Endothelial cell of umbilical vein (primary cell): ENCODE measurements around the gene CBLB. TPM values are rescaled to one million over a fixed set of nuclear protein-coding genes. Genes with fewer than 3 reads are reported as not detected.

Source experiments
- BruUV-seq: library from RNA; stranded (reverse); fragments of 400-500 nt; replicated peaks from 2 replicates; lab custom pipeline; 2021; lab: Mats Ljungman, UMichigan
- CTCF ChIA-PET: fragments of 300-600, 350-600 bp; sonication (Branson Sonifier 250); formaldehyde crosslinking; loops from one replicate; lab custom pipeline; 2021; ENCODE audit warnings: antibody characterized with exemption, inconsistent platforms; lab: Charles Lee
- POLR2A ChIA-PET: fragments of 300-600, 350-600 bp; sonication (Branson Sonifier 250); formaldehyde crosslinking; loops from one replicate; lab custom pipeline; 2021; ENCODE audit warnings: antibody characterized with exemption, inconsistent platforms; lab: Charles Lee
- DNase-seq: peaks from one replicate; pipeline ENCODE4 v3.0.0-alpha.2; 2011; ENCODE audit warnings: low read depth, low spot score
- FAIRE-seq: peaks from 2 replicates; lab custom pipeline; 2011; peaks lifted over from hg19 to GRCh38; lab: Jason Lieb, UNC
- H2AFZ ChIP-seq: 2 replicates; pipeline ENCODE4 v1.6.0; 2012; ENCODE audit warnings: low read depth, low read length, control low read depth, inconsistent platforms
- H3K27ac ChIP-seq: 2 replicates; pipeline ENCODE4 v1.5.1; 2011; ENCODE audit warnings: low read depth, mild to moderate bottlenecking, control low read depth, low read length, moderate library complexity; ENCODE audit not compliant: insufficient read depth
- H3K27me3 ChIP-seq, 2 experiments: 2 replicates each; pipeline versions ENCODE4 v1.6.0 to v1.6.1; 2011; ENCODE audit warnings: low read length in 2 of 2, mixed read lengths in 1 of 2; ENCODE audit not compliant: control insufficient read depth in 2 of 2, insufficient read depth in 2 of 2
- H3K36me3 ChIP-seq, 2 experiments: 2 replicates in 1 of 2; 3 replicates in 1 of 2; pipeline ENCODE4 v1.5.1; 2011; ENCODE audit warnings: low read length in 2 of 2, mild to moderate bottlenecking in 1 of 2, moderate library complexity in 1 of 2; ENCODE audit not compliant: control insufficient read depth in 2 of 2, insufficient read depth in 2 of 2; ENCODE audit errors: extremely low read depth in 1 of 2
- H3K4me1 ChIP-seq: 3 replicates; pipeline ENCODE4 v1.5.1; 2011; ENCODE audit warnings: mild to moderate bottlenecking, low read length; ENCODE audit not compliant: control insufficient read depth, insufficient read depth; ENCODE audit errors: extremely low read depth
- H3K4me2 ChIP-seq: 2 replicates; pipeline ENCODE4 v1.6.1; 2011; ENCODE audit warnings: low read length, control low read depth, mixed read lengths; ENCODE audit not compliant: insufficient read depth
- H3K4me3 ChIP-seq, 3 experiments: fragments of 200-600 bp in 1 of 3; sonication (generic), shearing (Covaris generic) in 1 of 3; replicated peaks in 1 of 3; 2 replicates each; pipeline ENCODE4 v1.5.1; 2011 to 2016; ENCODE audit warnings: control low read depth in 3 of 3, low read length in 3 of 3, mild to moderate bottlenecking in 2 of 3, inconsistent platforms in 1 of 3, low read depth in 1 of 3, moderate library complexity in 1 of 3; ENCODE audit not compliant: insufficient read depth in 1 of 3
- H3K79me2 ChIP-seq: 2 replicates; pipeline ENCODE4 v1.6.0; 2012; ENCODE audit warnings: low read length, inconsistent platforms; ENCODE audit not compliant: control insufficient read depth, insufficient read depth
- H3K9ac ChIP-seq: replicated peaks from 2 replicates; pipeline ENCODE3; 2011; ENCODE audit warnings: low read length, control low read depth; ENCODE audit not compliant: insufficient read depth; ENCODE audit errors: extremely low read depth
- H3K9me1 ChIP-seq: replicated peaks from 3 replicates; pipeline ENCODE4 v1.6.0; 2011; ENCODE audit warnings: mild to moderate bottlenecking, low read length; ENCODE audit not compliant: control insufficient read depth, insufficient read depth; ENCODE audit errors: extremely low read depth
- H3K9me3 ChIP-seq: replicated peaks from 2 replicates; pipeline ENCODE4 v1.5.1; 2012; ENCODE audit warnings: low read length, inconsistent platforms; ENCODE audit not compliant: control insufficient read depth, insufficient read depth
- H4K20me1 ChIP-seq: replicated peaks from 2 replicates; pipeline ENCODE3; 2011; ENCODE audit warnings: mild to moderate bottlenecking, low read length; ENCODE audit not compliant: control insufficient read depth, insufficient read depth; ENCODE audit errors: extremely low read depth
- CTCF ChIP-seq, 2 donors: IDR thresholded peaks; 1 replicate in 1 of 2; 2 replicates in 1 of 2; pipeline ENCODE4 v1.5.1; 2011; ENCODE audit warnings: low read length in 2 of 2, mild to moderate bottlenecking in 2 of 2, moderate library complexity in 2 of 2, control low read depth in 1 of 2, inconsistent platforms in 1 of 2, low read depth in 1 of 2; ENCODE audit not compliant: insufficient read depth in 1 of 2; ENCODE audit errors: extremely low read depth in 1 of 2
- EZH2 ChIP-seq: IDR thresholded peaks from 2 replicates; pipeline ENCODE4 v1.6.1; 2012; ENCODE audit warnings: borderline replicate concordance, low read depth, mild to moderate bottlenecking, moderate library complexity, low read length, inconsistent platforms; ENCODE audit not compliant: severe bottlenecking
- FOS ChIP-seq: IDR thresholded peaks from 2 replicates; pipeline ENCODE4 v1.6.1; 2011; ENCODE audit warnings: mild to moderate bottlenecking, low read length, moderate library complexity, borderline replicate concordance; ENCODE audit not compliant: insufficient read depth
- GATA2 ChIP-seq: IDR thresholded peaks from 2 replicates; pipeline ENCODE4 v1.7.0; 2011; ENCODE audit warnings: low read depth, mild to moderate bottlenecking, moderate library complexity, mixed read lengths, low read length; ENCODE audit not compliant: insufficient read length, insufficient read depth
- JUN ChIP-seq: IDR thresholded peaks from 2 replicates; pipeline ENCODE4 v1.6.1; 2011; ENCODE audit warnings: borderline replicate concordance, low read depth; ENCODE audit not compliant: insufficient read length, insufficient read depth
- MAX ChIP-seq: IDR thresholded peaks from 2 replicates; pipeline ENCODE4 v1.6.1; 2011; ENCODE audit not compliant: insufficient read depth, insufficient read length
- MYC ChIP-seq: IDR thresholded peaks from one replicate; pipeline ENCODE4 v1.6.1; 2011; ENCODE audit warnings: mild to moderate bottlenecking, low read depth, low read length
- POLR2A ChIP-seq: IDR thresholded peaks from 2 replicates; pipeline ENCODE4 v1.6.1; 2012; ENCODE audit warnings: low read depth, mild to moderate bottlenecking, control low read depth, low read length
- POLR2AphosphoS5 ChIP-seq: IDR thresholded peaks from 2 replicates; pipeline ENCODE4 v1.6.1; 2012; ENCODE audit warnings: low read depth, mild to moderate bottlenecking, control low read depth, low read length, moderate library complexity; ENCODE audit not compliant: insufficient read depth
- dilution Hi-C: fragments of 300-500 bp; cut with MboI; formaldehyde crosslinking; loops from one replicate; pipeline ENCODE4 v1.15.0; 2019; ENCODE audit warnings: low sequenced_read_pairs; ENCODE audit not compliant: extremely low pct_ligation_motif_present
- intact Hi-C: fragments of 100-400 bp; cut with micrococcal nuclease; formaldehyde crosslinking; loops from one replicate; pipeline ENCODE4 v1.10.0; 2022
- polyA plus RNA-seq, 4 experiments: library from polyadenylated mRNA; depleted of rRNA in 3 of 4; stranded (reverse) in 3 of 4; unstranded in 1 of 4; fragments of >200 nt; gene quantifications; 2 replicates each; pipeline versions ENCODE4 v1.2.1 to v1.2.3, GENCODE V29; 2011 to 2012; ENCODE audit warnings: missing spikeins in 1 of 4
- total RNA-seq: library from RNA; stranded (reverse); gene quantifications from 2 replicates; pipeline ENCODE4 v1.2.3, GENCODE V29; 2021

CBLB gene
- total and polyA plus RNA-seq, 2 donors (not counting 3 experiments of a cell fraction or from before 2014, with no cell fraction given), result 17.8 to 39.6 TPM

GRCh38 chr3:105786241-105786640 is 82.6 kb downstream of the CBLB start:
- TF ChIP-seq GATA2 (no peak), POLR2A (no peak), POLR2AphosphoS5 (no peak), CTCF (IDR thresholded peaks at IDR 0.05; ENCODE audit: extremely low read depth in 1 of 2, insufficient read depth in 1 of 2, low read depth in 1 of 2, low read length in 2 of 2) (no peak), JUN (no peak), MAX (no peak), FOS (no peak), EZH2 (no peak), MYC (no peak)
- ChIA-PET CTCF (no interaction called here), POLR2A (no interaction called here)
- DNase-seq (no peak), FAIRE-seq (no peak)
- no peak overlapping the region for H3K27ac ChIP-seq
- H3K79me2 ChIP-seq, result peaks cover 3% of the 10 kb centered on the region
- no peaks in the 10 kb centered on the region for H3K9me1 ChIP-seq
- H3K27me3 ChIP-seq, result no peaks in the 10 kb centered on the region
- H3K4me3 ChIP-seq, result no peak overlapping the region
- H3K9ac ChIP-seq, result no peak overlapping the region
- H2AFZ ChIP-seq, result no peak overlapping the region
- no TSS peak for BruUV-seq
- no peaks in the 10 kb centered on the region for H3K9me3 ChIP-seq
- dilution Hi-C loops, result no loop called here
- intact Hi-C loops, result no loop called here
- H3K4me1 ChIP-seq, result peaks cover under 1% of the 10 kb centered on the region
- no peaks in the 10 kb centered on the region for H3K36me3 ChIP-seq
- no peaks in the 10 kb centered on the region for H4K20me1 ChIP-seq
- no peak overlapping the region for H3K4me2 ChIP-seq
